Mesenchymal stem cell (in vitro differentiated cells and primary cell): ENCODE measurements around the gene RABEPK.
A peak's percentile ranks its signal among the peaks of the same experiment; 100 is the strongest.
"Not testable (repeated sequence)": the region's sequence is repeated elsewhere in the genome, so short reads cannot be mapped to it uniquely, and the experiment has no call there.

Experiments used
- DNase-seq: peaks from one replicate; pipeline ENCODE4 v3.0.0-alpha.2; 2013
- H2AFZ ChIP-seq: one replicate; pipeline ENCODE4 v1.6.1; 2013; ENCODE audit warnings: low read depth, mild to moderate bottlenecking, control low read depth, inconsistent platforms, low read length, moderate library complexity
- H2AK5ac ChIP-seq: 2 replicates; pipeline ENCODE4 v1.6.1; 2013; ENCODE audit warnings: low read length, moderate library complexity, mild to moderate bottlenecking, inconsistent platforms; ENCODE audit not compliant: severe bottlenecking
- H2BK120ac ChIP-seq: one replicate; pipeline ENCODE4 v1.6.1; 2013; ENCODE audit warnings: low read depth, mild to moderate bottlenecking, inconsistent platforms, low read length, moderate library complexity
- H2BK12ac ChIP-seq, 2 experiments: one replicate each; pipeline ENCODE4 v1.6.1; 2013; ENCODE audit warnings: inconsistent platforms in 2 of 2, low read length in 2 of 2, mild to moderate bottlenecking in 2 of 2, moderate library complexity in 2 of 2, control low read depth in 1 of 2
- H2BK15ac ChIP-seq: one replicate; pipeline ENCODE4 v1.6.1; 2013; ENCODE audit warnings: mild to moderate bottlenecking, low read depth, inconsistent platforms; ENCODE audit not compliant: poor library complexity, severe bottlenecking
- H2BK5ac ChIP-seq: 2 replicates; pipeline ENCODE4 v1.6.1; 2013; ENCODE audit warnings: low read depth, mild to moderate bottlenecking, low read length, control low read depth, inconsistent platforms; ENCODE audit not compliant: poor library complexity, severe bottlenecking
- H3K14ac ChIP-seq, 2 experiments: one replicate each; pipeline ENCODE4 v1.6.1; 2013; ENCODE audit warnings: inconsistent platforms in 2 of 2, low read length in 2 of 2, control low read depth in 1 of 2, mild to moderate bottlenecking in 1 of 2, moderate library complexity in 1 of 2
- H3K18ac ChIP-seq, 2 experiments: one replicate each; pipeline ENCODE4 v1.6.1; 2013; ENCODE audit warnings: inconsistent platforms in 2 of 2, low read length in 2 of 2, control low read depth in 1 of 2, low read depth in 1 of 2, mild to moderate bottlenecking in 1 of 2
- H3K23ac ChIP-seq, 2 experiments: one replicate each; pipeline ENCODE4 v1.6.1; 2013; ENCODE audit warnings: inconsistent platforms in 2 of 2, low read length in 2 of 2, mild to moderate bottlenecking in 2 of 2, moderate library complexity in 2 of 2, control low read depth in 1 of 2
- H3K27ac ChIP-seq: 2 replicates; pipeline ENCODE4 v1.5.1; 2013; ENCODE audit warnings: mild to moderate bottlenecking, moderate library complexity, low read length, control low read depth, inconsistent platforms; ENCODE audit not compliant: poor library complexity, severe bottlenecking
- H3K27me3 ChIP-seq, 2 experiments: 2 replicates each; pipeline versions ENCODE4 v1.6.1 to v1.7.0; 2013; ENCODE audit warnings: low read length in 2 of 2, mild to moderate bottlenecking in 2 of 2, moderate library complexity in 2 of 2, control low read depth in 1 of 2, inconsistent platforms in 1 of 2; ENCODE audit not compliant: control insufficient read depth in 1 of 2, insufficient read depth in 1 of 2
- H3K36me3 ChIP-seq, 2 experiments: 2 replicates each; pipeline versions ENCODE4 v1.6.1 to v1.7.0; 2013; ENCODE audit warnings: low read length in 2 of 2, control low read depth in 1 of 2, inconsistent platforms in 1 of 2, low read depth in 1 of 2, mild to moderate bottlenecking in 1 of 2; ENCODE audit not compliant: insufficient read depth in 2 of 2, control insufficient read depth in 1 of 2
- H3K4ac ChIP-seq, 2 experiments: one replicate each; pipeline ENCODE4 v1.6.1; 2013; ENCODE audit warnings: inconsistent platforms in 2 of 2, low read length in 2 of 2, mild to moderate bottlenecking in 2 of 2, moderate library complexity in 2 of 2, control low read depth in 1 of 2, low read depth in 1 of 2
- H3K4me1 ChIP-seq: 2 replicates; pipeline ENCODE4 v1.6.1; 2013; ENCODE audit warnings: low read depth, low read length, control low read depth; ENCODE audit not compliant: control insufficient read depth, insufficient read depth
- H3K4me2 ChIP-seq: 2 replicates; pipeline ENCODE4 v1.6.1; 2013; ENCODE audit warnings: low read length, mild to moderate bottlenecking, inconsistent platforms; ENCODE audit not compliant: poor library complexity, severe bottlenecking
- H3K4me3 ChIP-seq, 2 experiments: 2 replicates each; pipeline versions ENCODE4 v1.5.1 to v1.7.0; 2013; ENCODE audit warnings: low read length in 2 of 2, mild to moderate bottlenecking in 2 of 2, control low read depth in 1 of 2, low read depth in 1 of 2; ENCODE audit not compliant: insufficient read depth in 1 of 2
- H3K79me1 ChIP-seq: replicated peaks from 2 replicates; pipeline ENCODE4 v1.6.1; 2013; ENCODE audit warnings: mild to moderate bottlenecking, control low read depth, low read length, inconsistent platforms; ENCODE audit not compliant: poor library complexity, severe bottlenecking
- H3K9ac ChIP-seq: 2 replicates; pipeline ENCODE4 v1.7.0; 2013; ENCODE audit warnings: mild to moderate bottlenecking, low read length, moderate library complexity
- H3K9me3 ChIP-seq: 2 replicates; pipeline ENCODE4 v1.7.0; 2013; ENCODE audit warnings: mild to moderate bottlenecking, low read length; ENCODE audit not compliant: control insufficient read depth
- H4K8ac ChIP-seq: one replicate; pipeline ENCODE4 v1.6.1; 2013; ENCODE audit warnings: inconsistent platforms, mild to moderate bottlenecking, low read length, moderate library complexity
- H4K91ac ChIP-seq: one replicate; pipeline ENCODE4 v1.6.1; 2013; ENCODE audit warnings: mild to moderate bottlenecking, low read length, inconsistent platforms
- WGBS: methylation state at CpG from one replicate; pipeline ENCODE4 v1.1.7; 2013; ENCODE audit warnings: mixed read lengths; 5-methylcytosine and 5-hydroxymethylcytosine counted together

The RABEPK gene

GRCh38 chr9:125227761-125228160 is 27.4 kb downstream of the RABEPK start:
- Histone ChIP-seq H3K14ac (no peak overlapping the region), H2AK5ac (no peak overlapping the region), H4K8ac (no peak overlapping the region), H2BK120ac (no peak overlapping the region), H3K4me2 (no peak overlapping the region), H3K4me1 (no peaks in the 10 kb centered on the region), H3K18ac (no peak overlapping the region), H3K4me3 (no peak overlapping the region), H3K27ac (no peak overlapping the region), H4K91ac (no peak overlapping the region), H3K79me1 (peaks cover 2% of the 10 kb centered on the region), H2BK5ac (no peak overlapping the region), H3K4ac (no peak overlapping the region), H3K9ac (no peak overlapping the region), H3K36me3 (peaks cover 37 to 53% of the 10 kb centered on the region in 2 experiments), H3K9me3 (no peaks in the 10 kb centered on the region), H2BK15ac (no peak overlapping the region), H3K27me3 (no peaks in the 10 kb centered on the region), H2AFZ (no peak overlapping the region), H2BK12ac (no peak overlapping the region), H3K23ac (no peak overlapping the region)
- WGBS = 100% methylated on average over 3 of the region's 6 CpGs
- DNase-seq = no peak

- Histone ChIP-seq H2BK120ac (no peak overlapping the region), H3K18ac (peak overlapping the region in 1 of 2 experiments; percentile 34), H4K91ac (no peak overlapping the region), H2BK15ac (no peak overlapping the region), H3K79me1 (peaks cover 2% of the 10 kb centered on the region), H3K36me3 (peaks cover 31 to 75% of the 10 kb centered on the region in 2 experiments), H4K8ac (no peak overlapping the region), H3K4me1 (peaks cover 9% of the 10 kb centered on the region), H3K9me3 (no peaks in the 10 kb centered on the region), H3K27me3 (no peaks in the 10 kb centered on the region), H3K4me2 (no peak overlapping the region), H2AK5ac (no peak overlapping the region), H3K23ac (no peak overlapping the region), H3K27ac (no peak overlapping the region), H2AFZ (no peak overlapping the region), H3K9ac (peak overlapping the region; percentile 68), H3K4ac (no peak overlapping the region), H2BK5ac (no peak overlapping the region), H3K4me3 (no peak overlapping the region), H2BK12ac (no peak overlapping the region), H3K14ac (no peak overlapping the region)
- peak; percentile 99 for DNase-seq
- 15% methylated on average over 2 of the region's 3 CpGs for WGBS
These were observed 33.3 kb downstream of the RABEPK start for GRCh38 chr9:125233678-125234077.

- WGBS = 77% methylated on average over 4 of the region's 8 CpGs
- Histone ChIP-seq H3K18ac (peak overlapping the region in 1 of 2 experiments; percentile 40), H3K9ac (peak overlapping the region; percentile 68), H3K4me2 (peak overlapping the region; percentile 9), H3K36me3 (peaks cover 35 to 78% of the 10 kb centered on the region in 2 experiments), H3K27ac (peak overlapping the region; percentile 61)
- not testable (repeated sequence) for H2BK12ac ChIP-seq, H3K4me3 ChIP-seq, H2BK5ac ChIP-seq, H3K27me3 ChIP-seq, H2AFZ ChIP-seq, H3K4me1 ChIP-seq, H3K23ac ChIP-seq, H3K14ac ChIP-seq, H3K4ac ChIP-seq, H3K9me3 ChIP-seq, H4K91ac ChIP-seq, H2BK15ac ChIP-seq, H2AK5ac ChIP-seq, H2BK120ac ChIP-seq, DNase-seq, H4K8ac ChIP-seq, H3K79me1 ChIP-seq
These were observed 33.8 kb downstream of the RABEPK start for GRCh38 chr9:125234099-125234498.

- H3K79me1 ChIP-seq = no peaks in the 10 kb centered on the region
- no peak overlapping the region for H3K4ac ChIP-seq
- H2AFZ ChIP-seq = no peak overlapping the region
- H3K9me3 ChIP-seq = no peaks in the 10 kb centered on the region
- peaks cover 27 to 77% of the 10 kb centered on the region in 2 experiments for H3K36me3 ChIP-seq
- H3K4me3 ChIP-seq = peak overlapping the region in 1 of 2 experiments; percentile 46
- H2BK12ac ChIP-seq = no peak overlapping the region
- H3K14ac ChIP-seq = no peak overlapping the region
- H2AK5ac ChIP-seq = no peak overlapping the region
- H2BK15ac ChIP-seq = no peak overlapping the region
- H4K8ac ChIP-seq = no peak overlapping the region
- WGBS = 87% methylated on average over 3 of the region's 5 CpGs
- H3K4me1 ChIP-seq = peaks cover 9% of the 10 kb centered on the region
- H4K91ac ChIP-seq = no peak overlapping the region
- H3K4me2 ChIP-seq = no peak overlapping the region
- H3K23ac ChIP-seq = no peak overlapping the region
- H3K27ac ChIP-seq = no peak overlapping the region
- H3K27me3 ChIP-seq = no peaks in the 10 kb centered on the region
- no peak overlapping the region for H2BK120ac ChIP-seq
- DNase-seq = peak; percentile 6
- no peak overlapping the region for H3K18ac ChIP-seq
- no peak overlapping the region for H2BK5ac ChIP-seq
- peak overlapping the region; percentile 99 for H3K9ac ChIP-seq
These were observed 35.6 kb downstream of the RABEPK start for GRCh38 chr9:125235804-125236519.
